Fibroblast of the aortic adventitia (primary cell): Measurements from ENCODE around the gene DDX3X. TPM values are rescaled to one million over a fixed set of nuclear protein-coding genes. Genes with fewer than 3 reads are reported as not detected.

Experiments used
- DNase-seq: peaks from one replicate; pipeline ENCODE4 v3.0.0-alpha.2; 2010; ENCODE audit warnings: low read depth
- H3K4me3 ChIP-seq: 2 replicates; pipeline ENCODE4 v1.5.1; 2011; ENCODE audit warnings: low read depth, mild to moderate bottlenecking, control low read depth, low read length, moderate library complexity
- total RNA-seq: library from RNA; depleted of rRNA; stranded (reverse); fragments of >200 nt; gene quantifications from 2 replicates; pipeline ENCODE4 v1.2.3, GENCODE V29; 2012; ENCODE audit warnings: low replicate concordance
- TF ChIP-seq, protein P1 (sequence below): IDR thresholded peaks from 2 replicates; pipeline ENCODE4 v1.5.1; 2011; ENCODE audit warnings: mild to moderate bottlenecking, low read length, control low read depth, inconsistent platforms; ENCODE audit not compliant: insufficient read depth

The DDX3X gene
- total RNA-seq, 1 donor: 209 TPM

GRCh38 chrX:41327341-41327740 is 6.6 kb upstream of the DDX3X start:
- no peak overlapping the region for H3K4me3 ChIP-seq
- TF ChIP-seq, protein P1, sequence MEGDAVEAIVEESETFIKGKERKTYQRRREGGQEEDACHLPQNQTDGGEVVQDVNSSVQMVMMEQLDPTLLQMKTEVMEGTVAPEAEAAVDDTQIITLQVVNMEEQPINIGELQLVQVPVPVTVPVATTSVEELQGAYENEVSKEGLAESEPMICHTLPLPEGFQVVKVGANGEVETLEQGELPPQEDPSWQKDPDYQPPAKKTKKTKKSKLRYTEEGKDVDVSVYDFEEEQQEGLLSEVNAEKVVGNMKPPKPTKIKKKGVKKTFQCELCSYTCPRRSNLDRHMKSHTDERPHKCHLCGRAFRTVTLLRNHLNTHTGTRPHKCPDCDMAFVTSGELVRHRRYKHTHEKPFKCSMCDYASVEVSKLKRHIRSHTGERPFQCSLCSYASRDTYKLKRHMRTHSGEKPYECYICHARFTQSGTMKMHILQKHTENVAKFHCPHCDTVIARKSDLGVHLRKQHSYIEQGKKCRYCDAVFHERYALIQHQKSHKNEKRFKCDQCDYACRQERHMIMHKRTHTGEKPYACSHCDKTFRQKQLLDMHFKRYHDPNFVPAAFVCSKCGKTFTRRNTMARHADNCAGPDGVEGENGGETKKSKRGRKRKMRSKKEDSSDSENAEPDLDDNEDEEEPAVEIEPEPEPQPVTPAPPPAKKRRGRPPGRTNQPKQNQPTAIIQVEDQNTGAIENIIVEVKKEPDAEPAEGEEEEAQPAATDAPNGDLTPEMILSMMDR: no peak
- no peak for DNase-seq

- DNase-seq: no peak
- TF ChIP-seq, protein P1: no peak
- H3K4me3 ChIP-seq: no peak overlapping the region
These were observed 4.9 kb upstream of the DDX3X start for GRCh38 chrX:41329101-41329500.

- no peak for DNase-seq
- H3K4me3 ChIP-seq: no peak overlapping the region
- TF ChIP-seq, protein P1: no peak
These were observed 2.0 kb upstream of the DDX3X start for GRCh38 chrX:41332005-41332404.

DNA sequence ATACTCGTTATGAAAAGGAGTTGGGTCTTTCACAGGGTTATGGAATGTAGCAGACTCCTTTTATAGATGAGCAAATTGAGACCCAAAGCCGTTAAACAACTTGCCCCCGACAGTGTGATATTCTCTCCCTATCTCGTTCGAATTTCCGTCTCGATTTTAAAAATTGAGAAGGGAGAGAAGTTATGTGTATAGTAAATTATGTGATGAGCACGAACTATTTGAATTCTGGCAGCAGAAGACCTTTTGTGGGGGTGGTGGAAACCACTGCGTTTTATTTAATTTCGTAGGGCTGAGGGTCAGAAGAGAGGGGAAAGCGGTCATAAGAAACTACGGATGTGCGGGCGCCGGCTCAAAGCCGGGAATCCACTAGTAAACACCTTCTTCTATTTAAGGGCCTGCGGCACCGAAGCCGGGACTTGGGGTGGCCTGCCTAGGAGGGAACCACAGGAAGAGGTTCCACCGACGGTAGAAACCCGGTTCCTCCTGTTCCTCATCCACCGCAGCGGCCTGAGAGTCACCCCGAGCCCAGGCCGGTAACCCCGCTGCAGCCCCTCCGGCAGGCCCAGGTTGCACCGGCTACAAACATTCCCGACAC is 1.5 kb upstream of the DDX3X start:
- no peak for DNase-seq
- H3K4me3 ChIP-seq: peak overlapping the region; percentile 99
- TF ChIP-seq, protein P1: no peak

DNA sequence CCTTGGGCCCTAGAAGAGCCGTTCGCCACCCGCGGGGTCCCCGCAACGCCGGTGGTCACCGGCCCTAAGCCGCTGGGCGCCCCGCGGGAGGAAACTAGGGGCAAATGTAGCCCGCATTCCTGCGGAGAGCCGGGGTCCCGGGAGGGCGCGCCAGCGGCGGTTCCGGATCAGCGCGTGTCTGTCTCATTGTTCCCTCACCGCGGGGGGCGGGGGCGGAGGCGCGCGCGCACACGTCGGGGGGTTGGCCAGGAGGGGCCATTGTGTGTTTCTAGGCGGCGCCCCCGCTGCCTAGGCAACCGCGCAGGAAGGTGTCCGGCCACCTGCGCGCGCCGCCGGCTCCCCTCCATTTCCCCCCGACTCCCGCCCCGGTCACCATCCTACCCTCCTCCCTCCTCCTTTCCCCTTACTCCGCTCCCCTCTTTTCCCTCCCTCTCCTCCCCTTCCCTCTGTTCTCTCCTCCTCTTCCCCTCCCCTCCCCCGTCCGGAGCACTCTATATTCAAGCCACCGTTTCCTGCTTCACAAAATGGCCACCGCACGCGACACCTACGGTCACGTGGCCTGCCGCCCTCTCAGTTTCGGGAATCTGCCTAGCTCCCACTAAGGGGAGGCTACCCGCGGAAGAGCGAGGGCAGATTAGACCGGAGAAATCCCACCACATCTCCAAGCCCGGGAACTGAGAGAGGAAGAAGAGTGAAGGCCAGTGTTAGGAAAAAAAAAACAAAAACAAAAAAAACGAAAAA is 789 bp upstream of the DDX3X start:
- DNase-seq: peak; percentile 87
- TF ChIP-seq, protein P1: no peak

GRCh38 chrX:41334363-41335197 is 618 bp downstream of the DDX3X start:
- peak overlapping the region; percentile 99 for H3K4me3 ChIP-seq
- peak; percentile 83 for DNase-seq
- TF ChIP-seq, protein P1: no peak

More for the DNA sequence above, 789 bp upstream of the DDX3X start:
- peak overlapping the region; percentile 99 for H3K4me3 ChIP-seq
